Activated CD4-positive, alpha-beta T cell treated with anti-CD3 and anti-CD28 coated beads, Interleukin-2, amount 50 U/mL, for 4 hours (primary cell): Measurements from ENCODE around the gene SFXN5.

ENCODE experiments used
- DNase-seq, 2 experiments: peaks; one replicate each; pipeline ENCODE4 v3.0.0-alpha.2; 2020

SFXN5 gene

DNA sequence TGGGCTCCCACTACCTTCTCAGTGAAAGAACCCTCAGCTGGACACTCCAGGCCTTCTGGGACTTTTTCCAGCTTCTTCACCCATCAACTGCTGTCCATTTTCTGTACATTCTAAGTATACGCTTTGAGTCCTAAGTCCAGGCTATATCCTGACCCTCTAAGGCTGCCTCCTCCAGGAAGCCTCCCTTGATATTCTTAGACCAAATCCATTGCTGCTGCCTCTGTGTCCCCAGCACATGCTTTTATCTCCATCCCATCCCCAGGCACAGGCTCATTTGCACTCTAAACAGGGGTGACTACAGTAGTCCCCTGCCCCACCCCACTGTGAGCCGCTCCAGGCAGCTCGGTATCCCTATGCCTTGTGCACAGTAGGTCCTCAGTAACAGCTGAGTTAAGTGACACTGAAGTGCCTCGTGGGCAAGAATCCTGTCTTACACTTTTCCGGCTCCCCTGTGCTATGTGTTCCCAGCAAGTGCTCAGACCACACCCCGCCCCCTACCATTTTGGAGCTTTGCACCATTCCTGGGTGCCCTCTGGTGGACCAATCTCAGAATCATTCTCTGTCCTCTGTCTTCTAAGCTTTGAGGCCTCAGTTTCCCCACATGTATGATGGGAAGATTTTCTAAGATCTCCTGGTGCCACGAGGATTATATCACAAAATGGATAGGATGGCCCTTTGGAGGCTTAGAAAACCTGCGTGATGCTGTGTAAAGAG is 119.2 kb downstream of the SFXN5 start:
- DNase-seq = no peak

DNA sequence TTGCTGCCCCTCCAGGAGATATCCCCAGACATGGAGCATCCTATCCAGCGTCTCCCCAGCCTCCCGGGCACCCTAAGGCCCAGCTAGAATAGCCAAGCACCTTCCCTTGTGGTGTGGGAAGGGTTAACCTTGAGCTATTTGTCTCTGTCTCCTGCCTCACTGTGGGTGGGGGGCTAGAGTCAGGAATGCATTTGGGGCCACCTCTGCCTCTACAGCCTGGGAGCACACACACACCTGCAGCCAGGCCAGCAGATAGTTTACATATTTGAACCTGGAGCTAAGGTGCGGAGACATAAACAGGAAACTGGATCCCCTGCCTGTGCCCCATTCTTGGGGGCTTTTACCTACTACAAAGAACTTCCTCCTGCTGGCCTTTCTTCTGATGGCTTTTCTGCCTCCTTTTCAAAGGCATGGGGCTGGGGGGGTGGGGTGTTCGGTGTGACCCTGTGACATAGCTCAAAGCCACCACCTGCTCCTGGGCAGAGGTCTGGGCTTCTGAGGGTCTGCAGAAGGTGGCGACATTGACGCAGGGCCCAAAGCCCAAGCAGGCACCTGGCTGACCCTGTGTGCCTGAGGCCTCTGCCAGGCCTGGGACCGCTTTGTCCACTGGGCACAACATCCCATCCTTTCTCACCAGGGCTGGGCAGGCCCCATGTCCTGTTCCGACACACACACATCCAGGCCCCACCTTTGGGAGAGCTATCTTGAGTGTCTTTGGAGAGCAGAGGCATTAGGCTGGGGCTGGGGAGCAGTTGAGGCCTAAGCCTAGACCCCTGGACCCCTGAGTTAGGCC is 120.0 kb downstream of the SFXN5 start:
- DNase-seq = no peak

DNA sequence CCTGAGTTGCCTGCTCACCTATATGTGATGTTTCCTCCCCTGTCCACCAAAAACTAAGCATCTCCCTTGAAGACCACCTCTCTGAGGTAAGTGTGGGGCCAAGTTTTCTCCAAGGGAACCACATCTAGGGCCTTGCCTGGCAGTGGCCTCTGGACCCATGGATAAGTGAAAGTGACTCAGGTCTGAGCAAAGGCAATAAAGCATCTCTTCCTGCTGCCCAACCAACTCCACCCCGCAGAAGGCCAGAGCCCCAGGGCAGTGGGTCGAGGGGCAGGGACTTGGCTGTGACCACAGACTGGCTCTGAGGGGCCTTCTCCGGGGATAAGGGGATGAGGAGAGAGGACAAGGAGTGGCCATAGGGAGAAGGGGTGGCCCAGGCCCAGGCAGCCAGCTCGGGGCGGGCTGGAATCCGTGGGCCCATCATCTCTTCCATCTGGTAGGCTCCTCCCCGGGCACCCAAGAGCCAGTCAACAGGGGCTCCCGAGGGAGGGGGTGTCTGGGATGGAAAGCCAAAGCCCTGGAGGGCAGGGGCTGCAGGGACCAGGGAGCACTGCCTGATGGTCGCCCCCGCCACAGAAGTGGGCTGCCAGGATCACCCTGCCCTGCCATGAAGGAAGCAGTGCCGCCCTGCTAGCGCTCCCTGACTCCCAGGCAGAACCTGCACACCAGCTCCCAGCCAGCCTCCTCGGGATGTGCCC is 120.8 kb downstream of the SFXN5 start:
- no peak for DNase-seq

DNA sequence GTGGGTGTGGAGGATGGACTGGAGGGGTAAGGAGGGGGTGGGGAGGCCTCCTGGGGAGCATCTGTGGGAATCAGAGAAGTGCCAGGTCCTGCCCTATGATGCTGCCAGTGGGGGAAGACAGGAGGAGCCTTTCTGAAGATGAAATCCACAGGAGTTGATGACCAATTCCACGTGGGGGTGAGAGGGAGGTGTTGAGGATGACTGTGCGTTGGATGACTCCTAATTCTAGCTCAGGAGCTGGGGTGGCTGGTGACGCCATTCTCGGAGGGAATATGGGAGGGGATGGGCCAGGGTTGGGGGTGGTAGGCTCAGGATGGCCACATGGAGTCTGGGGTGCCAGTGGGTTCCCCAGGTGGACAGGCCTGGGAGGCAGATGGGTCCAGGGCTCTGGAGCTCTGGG is 121.9 kb downstream of the SFXN5 start:
- DNase-seq = no peak

DNA sequence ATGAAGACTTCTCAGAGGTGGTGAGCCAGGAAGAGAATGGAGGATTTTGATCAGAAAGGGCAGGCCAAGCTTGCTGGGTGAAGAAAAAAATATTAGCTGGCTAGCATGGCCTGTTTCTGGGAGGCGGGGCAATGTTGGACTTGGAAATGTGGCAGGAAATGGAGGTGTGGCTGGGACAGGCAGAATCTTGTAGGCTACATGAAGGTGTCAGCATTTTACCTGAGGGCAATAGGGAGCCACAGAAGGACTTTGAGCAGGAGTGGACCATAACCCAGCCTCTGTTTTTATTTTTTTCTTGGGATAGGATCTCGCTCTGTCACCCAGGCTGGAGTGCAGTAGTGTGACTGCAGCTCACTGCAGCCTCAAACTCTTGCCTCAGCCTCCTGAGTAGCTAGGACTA is 122.5 kb downstream of the SFXN5 start:
- no peak for DNase-seq

DNA sequence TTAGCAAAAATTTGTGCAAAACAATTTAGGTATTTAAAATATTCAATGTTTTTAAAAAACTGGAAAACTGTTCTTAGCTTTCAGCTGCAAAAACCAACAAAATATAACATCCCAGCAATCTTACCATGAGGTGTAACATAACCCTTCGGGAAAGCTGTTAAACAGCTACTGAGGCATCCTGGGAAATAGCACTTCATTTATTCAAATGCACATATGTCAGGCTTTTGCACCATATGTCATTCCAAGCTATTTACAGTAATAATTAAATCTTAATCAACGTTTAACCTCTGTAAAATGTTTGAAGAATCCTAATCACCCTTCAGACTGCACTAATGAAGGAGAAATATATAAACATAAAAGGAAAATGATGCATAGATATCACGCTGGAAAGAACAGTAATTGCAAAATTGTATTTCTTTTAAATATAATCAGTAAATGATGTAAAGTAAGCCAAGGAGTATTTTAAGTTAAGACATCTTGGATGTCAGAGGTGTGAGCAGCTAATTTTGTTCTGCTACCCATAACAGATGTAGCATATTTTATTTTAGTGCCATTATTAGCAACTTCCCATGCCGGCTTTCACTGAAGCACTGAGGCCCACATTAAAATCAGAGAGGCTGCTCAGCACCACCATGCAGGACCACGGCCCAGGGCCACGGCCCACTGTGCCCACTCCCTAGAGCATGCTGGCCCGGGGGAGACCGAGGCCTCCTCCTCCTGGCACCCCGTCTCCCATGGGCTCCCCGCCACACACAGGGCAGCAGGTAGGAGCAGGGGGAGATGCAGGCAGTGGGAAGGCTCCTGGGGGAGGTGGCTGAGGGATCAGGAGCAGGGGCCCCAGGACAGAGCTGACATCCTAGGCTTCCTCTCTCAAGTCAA is 123.3 kb downstream of the SFXN5 start:
- no peak for DNase-seq

DNA sequence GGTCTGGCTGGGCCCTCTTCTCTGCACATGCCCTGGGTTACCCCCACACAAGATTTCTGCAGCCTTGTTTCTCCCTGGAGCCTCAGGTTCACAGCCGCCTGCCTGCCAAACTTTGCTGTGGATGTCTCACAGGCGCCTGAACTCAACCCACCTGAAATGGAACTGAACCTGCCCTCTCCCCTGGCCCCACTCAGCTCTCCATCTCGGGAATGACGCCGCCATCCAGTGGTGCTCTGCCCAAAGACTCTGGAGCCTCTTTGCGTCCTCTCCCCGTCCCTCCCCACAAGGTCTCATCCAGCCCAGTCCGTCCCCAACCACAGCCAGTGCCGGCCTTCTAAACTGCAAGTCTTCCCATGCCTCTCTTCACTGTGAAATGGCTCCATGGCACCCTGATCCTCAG is 125.0 kb downstream of the SFXN5 start:
- no peak for DNase-seq

DNA sequence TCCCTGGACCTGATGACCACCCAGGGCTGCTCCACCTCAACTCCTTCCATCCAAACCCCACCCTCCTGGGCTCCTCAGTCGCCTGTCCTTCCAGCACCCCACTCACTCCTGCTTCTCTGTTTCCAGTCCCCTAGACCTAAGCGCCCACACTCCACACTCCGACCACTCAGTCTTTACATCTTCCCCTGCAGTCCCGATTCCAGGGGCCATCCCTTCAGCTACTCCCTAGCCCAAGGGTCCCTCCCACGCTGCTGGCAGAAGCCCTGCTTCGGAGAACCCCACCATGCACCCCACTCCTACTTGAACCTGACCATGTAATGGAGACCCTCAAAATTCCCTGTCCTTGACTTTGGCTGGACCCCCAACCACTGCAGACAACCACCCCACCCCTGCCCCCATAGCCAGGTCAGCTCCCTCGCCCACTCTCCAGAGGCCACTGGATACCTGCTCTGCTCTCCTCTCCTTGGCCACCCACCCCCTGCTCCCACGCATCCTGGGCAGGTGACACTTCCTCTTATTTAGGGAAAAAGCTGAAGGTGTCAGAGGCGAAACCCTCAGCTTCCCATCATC is 126.0 kb downstream of the SFXN5 start:
- DNase-seq = no peak

DNA sequence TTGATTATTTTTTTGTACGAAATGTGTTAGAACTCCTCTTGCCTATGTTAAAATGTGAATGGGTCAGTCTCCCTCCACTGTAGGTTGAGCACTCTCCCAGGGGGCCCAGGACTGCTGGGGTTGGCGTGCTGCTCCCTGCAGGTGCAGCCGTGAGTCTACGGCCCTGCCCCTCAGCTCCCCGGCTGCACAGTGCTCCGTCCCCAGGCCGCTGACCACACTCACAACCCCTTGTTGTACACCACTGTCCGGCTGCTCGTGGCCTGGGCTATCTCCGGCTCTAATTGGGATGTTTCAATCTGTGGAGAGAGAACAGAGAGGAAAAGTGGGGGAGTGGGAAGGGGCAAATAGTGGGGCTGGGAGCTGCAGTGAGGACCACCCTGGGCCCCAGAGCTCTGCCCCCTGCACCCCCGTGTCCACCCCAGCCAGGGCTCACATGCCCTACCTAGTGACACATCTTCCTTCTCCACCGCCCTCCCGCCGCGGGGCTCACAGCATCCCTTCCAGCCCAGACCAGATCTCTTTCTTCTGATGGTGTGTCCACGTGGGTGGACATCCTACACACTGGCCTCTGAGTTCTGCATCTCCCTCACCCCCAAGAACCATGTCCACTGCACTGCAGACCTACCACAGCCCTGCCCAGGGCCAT is 126.6 kb downstream of the SFXN5 start:
- no peak for DNase-seq

DNA sequence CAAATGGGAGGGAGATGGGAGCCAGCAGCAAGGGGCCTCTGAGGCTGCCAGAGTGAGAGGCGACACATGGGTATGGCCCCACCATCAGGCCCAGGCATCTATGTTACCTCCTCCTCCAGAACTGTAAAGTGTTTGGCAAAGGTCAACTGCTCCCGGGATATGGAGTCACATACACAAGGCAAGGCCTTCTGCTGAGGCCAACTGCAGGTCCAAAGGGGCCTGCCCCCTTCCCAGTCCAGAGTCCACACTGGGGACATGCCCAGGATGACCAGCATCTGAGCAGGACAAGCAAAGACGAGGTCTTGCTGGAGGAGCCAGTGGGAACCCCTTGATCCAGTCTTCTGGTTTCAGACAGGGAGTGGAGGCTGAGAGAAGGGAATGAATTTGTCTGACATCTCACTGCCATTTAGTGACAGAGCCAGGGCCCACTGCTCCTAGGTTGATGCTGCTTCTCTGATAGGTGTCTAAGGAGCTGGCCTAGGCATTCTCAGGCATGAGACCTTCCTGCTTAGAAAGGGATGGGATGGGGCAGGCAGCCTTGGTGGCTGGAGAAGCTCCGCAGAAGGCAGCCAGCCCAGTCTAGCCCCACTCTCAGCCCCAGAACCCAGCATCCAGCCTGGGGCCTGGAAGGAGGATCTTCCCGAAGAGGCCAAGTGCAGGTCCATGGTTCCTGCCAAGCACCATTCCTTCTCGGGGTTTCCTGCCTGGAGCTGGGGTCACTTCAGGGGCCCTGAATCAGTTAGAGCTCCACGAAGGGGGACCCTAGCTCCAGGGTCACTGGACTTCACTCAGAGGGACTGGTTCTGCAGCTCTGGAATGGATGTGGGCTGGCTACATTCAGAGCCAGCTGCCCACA is 127.7 kb downstream of the SFXN5 start:
- DNase-seq = no peak

DNA sequence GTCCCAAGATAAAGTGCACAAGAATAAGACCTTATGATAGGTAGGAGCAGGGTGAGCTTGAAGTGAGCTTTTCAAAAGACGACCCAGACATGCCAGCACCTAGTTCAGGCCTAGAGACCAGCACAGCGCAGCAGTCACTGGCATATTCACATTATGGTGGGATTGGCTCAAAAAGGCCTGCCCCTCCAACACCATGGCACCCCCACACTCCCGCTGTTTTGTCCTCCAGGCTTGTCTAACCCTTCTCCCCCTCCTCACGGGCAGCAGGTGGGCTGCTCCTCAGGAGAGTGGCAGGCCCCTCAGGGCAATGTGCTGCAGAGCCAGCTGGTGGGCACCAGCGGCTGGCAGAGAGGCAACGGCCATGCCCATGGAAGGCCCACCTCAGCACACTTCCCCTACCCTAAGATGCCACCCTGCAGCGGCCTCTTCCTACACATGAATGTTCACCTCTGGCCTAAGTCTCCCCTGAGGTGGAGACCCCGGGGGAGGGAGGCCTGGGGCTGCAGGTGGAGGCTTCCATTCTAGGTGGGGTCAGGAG is 128.6 kb downstream of the SFXN5 start:
- no peak for DNase-seq

DNA sequence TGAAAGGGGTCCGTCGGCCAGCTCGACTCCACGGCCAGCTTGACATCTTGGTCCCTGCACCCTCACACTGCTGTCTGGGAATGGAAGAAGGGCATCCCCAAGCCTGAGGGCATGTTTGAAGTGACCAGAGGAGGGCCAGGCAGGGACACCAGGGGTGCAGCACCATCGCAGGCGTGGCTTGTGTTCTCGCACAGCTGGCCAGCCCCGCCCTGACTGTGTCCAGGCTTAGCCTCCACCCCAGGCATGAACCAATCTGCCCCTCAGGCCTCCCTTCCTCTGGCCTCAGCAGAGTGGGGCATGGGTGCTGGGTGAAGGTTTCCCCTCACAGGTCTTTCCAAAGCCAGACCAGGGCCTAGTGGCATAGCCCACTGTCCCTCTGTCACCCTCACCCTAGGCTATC is 129.2 kb downstream of the SFXN5 start:
- DNase-seq = no peak

DNA sequence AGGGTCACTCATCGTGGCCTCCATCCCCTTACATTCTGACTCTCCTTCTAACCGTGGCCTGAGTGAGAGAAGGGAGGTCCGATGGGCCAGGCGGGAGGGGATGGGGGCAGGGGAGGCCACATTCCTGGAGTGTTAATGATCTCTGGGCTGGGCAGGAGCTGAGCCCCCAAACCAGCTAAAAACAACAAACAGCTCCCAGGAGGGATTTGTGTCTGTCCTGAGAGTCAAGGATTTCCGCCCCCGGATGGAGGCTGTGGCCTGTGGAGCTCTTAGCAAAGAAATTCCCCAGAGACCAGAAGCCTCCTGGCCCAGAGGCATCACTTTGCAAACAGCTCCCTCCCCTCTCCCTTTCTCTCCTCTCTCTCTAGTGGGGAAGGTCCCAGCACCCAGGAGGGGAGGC is 130.7 kb downstream of the SFXN5 start:
- DNase-seq = no peak

DNA sequence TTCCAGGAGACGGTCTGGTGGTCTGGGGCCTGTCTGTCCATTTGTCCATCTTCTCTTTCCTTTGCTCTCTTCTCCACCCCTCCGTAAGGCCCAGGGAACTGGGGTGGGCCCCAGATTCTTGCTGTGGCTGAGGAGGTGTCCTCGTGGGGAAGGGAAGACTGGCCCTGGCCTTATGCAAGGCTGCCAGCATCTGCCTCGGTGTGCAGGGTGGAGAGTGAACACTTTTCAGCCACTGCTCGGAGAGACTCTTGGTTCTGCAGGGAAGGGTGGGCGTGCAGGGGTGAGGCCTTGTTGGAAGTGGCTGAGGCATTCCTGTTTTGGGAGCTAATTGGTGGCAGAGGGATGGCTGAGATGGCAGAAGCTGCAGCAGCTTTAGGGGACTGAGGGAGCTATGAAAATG is 131.2 kb downstream of the SFXN5 start:
- DNase-seq = no peak

DNA sequence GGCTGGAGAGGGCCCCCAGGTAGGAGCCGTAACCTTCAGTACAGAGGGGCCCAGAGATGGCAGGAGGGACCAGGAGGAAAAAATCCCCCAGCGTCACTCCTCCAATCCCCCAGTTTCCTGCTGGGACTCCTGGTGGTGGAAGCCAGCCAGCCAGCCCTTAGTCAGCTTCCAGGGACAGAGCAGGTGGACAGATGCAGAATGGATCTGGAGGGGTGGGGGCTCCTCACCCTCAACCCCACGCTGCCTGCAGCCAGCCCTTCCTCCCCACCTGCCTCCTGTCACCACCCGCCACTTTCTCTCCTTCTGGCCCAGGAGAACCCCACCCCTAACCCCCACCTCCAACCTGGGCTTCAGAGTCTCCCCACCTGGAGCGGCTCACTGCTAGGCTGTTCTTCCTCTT is 133.1 kb downstream of the SFXN5 start:
- DNase-seq = no peak

DNA sequence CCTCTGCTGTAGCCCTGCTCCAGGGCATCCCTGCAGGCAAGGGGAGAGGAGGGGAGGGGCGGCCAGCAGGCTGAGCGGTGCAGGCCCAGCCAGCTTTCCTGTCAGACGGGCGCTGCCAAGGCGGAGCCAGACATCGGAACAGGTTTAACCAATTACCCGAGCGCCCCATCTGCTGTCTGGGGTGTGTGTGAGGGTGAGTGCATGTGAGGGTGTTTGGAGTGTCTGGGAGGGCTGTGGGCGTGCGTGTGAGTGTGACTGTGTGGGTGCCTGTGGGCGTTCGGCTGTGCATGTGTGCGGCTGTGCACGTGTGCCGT is 134.2 kb downstream of the SFXN5 start:
- no peak for DNase-seq

DNA sequence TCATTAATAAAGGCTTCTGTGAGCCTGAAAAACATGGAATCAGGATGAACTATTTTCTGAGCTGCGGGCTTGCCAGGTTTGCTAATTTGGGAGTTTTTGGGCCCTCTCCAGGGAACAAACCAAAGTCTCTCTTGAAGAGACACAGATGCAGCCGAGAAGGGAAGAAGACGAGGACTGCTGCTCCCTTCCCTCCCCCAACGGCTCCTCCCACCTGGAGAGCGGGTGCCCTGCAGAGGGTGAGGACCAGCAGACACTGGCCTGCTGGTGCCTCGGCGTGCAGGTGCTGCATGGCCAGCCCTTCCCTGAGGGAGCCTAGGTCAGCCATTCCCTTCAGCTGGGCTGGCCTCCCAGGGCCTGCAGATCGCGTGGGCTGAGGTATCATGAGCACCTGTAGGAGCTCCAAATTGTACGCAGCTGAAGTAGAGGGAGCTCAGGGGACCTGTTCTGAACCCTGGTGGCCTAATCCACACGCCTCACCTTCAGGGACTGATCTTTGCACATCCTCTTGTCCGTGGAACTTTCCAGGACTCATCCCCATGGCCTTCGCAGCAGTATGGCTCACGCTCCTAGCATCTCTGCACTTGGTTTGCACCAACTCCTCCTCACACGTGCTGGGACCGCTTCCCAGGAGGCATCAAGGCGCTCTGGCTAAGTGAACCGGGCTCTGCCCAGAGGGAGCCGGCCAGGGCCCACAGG is 134.7 kb downstream of the SFXN5 start:
- DNase-seq = no peak

DNA sequence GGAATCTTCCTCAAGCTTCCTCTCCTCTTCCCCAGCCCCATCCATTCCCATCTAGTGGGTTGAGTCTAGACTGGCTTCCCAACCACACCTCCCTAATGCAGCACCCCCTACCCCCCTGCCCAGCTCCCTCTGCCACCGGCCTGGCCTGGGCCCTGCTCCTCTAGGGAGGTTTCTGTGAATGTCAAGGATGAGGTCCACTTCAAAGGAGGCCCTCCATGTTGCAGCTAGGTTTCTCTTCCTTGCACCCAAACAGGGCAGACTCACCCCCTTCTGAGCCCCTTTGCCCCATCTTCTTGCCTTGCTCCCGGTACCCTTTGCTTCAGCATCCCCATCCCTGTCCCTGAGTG is 135.9 kb downstream of the SFXN5 start:
- no peak for DNase-seq

DNA sequence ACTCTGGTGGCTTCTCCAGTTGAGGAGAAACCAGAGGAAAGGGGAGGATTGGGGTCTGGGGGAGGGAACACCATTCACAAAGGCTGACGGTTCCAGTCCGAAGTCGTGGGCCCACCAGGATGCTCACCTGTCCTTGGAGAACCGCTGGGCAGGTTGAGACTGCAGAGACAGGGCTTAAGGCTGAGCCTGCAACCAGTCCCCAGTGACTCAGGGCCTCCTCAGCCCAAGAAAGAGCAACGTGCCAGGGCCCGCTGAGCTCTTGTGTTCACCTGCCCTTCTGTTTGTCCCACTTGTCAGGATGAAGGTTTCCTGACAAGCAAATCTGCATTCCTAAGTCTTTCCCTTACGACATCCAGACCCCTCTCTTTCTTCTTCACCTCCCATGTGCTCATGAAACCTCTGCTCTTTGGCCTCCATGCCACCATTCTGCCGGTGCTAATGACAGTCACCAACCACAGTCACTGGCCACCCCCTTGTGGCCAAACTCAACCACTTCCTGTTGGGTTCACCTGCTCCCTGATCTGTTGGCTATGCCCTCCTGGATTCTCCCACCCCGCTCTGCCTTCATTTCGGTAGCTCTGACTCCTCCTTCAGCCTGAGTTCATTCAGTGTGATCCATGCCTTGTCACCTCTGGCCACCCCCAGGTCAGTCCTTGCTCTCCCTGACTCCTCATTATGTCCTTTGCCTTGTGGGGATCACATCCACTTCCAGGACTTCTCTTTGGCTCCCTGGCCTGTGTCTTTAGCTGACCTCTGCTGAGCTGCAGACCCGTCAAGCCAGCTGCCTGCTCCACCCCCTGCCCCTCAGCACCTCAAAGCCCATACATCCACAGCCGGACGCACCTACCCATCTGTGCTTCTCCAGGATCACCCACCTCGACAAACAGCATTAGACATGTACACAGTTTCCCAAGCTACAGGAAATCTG is 136.6 kb downstream of the SFXN5 start:
- DNase-seq = no peak
